NK-92 (cell line): ENCODE data around the gene CEP63.

Experiments
- DNase-seq: peaks from one replicate; lab custom pipeline; 2025; ENCODE audit not compliant: unreplicated experiment; lab: John Stamatoyannopoulos, UW

The CEP63 gene

DNA sequence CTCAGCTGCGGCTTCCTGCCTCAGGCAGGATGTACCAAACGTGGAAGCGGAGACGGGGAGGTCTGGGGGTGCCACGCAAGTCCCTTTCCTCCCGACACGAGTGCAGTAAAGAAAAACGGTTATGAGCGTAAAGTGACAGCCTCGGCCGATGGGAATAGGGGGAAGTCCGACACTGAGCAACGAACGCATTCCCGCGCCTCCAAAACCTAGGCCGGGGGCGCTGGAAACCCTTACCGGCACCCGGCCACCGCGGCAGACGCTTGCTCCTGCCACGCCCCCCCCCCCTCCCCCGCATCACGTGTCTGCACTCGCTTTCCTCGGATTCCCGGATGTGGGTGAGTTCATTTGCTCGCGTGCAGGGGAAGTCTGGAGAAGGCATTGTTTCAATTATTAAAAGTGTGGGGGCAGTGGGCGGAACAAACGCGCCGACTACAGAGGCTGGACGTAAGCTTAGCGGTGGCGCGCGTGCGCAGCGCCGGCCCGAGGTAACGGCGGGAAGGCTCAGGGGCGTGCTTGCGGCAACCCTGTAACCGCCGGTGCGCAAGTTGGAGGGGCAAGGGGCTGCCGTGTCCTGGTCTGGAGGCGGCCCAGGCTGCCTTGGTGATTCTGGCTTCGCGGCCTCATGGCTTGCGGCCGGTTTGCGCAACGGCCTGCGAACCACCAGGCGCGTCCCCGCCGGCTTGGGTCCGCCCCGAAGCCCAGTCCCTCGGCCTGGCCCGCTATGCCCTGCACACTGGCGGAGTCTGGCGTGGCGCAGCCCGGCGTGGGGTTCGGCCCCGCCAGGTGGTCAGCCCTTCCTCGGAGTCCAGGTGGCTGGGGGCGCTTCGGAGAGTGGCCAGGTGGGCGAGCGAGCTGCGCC is at the start of gene CEP63, which contains the start of gene ANAPC13:
TSS of gene CEP63 (plus strand) at position 340 of the 859 bp plus-strand sequence. CDS start 9,264 bp downstream, outside the sequence.
TSS of gene ANAPC13 (minus strand) at position 268 of the 859 bp plus-strand sequence. CDS start 3,081 bp downstream, outside the sequence.
- peak; percentile 74 for DNase-seq

DNA sequence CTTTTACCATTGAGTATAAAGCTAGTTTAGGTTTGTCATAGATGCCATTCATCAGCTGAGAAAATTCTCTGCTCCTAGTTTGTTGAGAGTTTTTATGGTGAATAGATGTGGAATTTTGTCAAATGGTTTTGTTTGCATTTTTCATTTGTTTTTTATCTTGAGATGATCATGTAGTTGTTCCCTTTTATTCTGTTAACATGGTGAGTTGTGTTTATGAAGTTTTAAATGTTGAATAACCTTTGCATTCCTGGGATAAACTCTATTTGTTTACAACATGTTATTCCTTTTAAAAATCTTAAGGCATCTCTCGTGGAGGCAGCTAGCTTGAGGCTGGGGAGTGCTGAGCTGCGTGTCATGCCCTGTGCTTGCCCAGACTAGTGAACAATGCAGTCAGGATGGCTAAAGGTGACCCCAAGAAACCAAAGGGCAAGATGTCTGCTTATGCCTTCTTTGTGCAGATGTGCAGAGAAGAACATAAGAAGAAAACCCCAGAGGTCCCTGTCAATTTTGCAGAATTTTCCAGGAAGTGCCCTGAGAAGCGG is 48.6 kb upstream of the CEP63 start:
- DNase-seq, result no peak

DNA sequence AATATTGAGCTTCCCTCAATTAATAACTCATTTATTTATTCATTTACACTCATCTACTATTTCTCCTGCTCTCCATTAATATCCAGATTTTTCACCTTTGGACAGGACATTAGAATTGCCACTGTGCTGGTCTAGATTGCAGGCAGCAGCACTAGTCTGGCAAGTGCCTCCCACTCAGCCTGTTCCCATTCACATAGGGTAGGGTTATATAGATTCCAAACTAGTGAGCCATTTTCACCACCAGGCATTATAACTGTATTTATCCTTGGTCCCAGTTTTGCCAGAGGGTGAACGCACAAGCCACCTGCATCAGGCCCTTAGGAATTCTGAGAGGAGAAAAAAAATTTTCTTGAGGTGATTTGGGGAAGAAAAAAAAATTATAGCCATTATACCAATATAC is 44.5 kb upstream of the CEP63 start:
- no peak for DNase-seq

DNA sequence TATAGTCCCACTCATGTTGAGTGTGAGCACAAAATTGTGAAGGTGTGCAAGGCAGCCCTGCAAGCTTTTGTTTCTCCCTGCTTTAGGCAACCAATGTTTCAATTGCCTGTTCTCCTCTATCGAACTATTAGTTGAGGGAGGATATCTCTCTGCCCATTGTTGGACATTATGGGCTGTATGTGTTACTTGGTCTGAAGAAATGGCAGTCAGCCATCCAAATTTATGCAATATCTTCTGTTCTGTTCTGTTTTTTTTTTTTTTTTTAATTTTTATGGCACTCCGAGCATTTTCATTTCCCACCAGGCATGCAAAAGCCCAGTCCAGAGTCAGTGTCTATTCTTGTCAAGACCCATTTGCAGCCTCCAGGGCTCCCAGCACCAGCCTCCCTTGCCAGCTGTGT is 44.0 kb upstream of the CEP63 start:
- no peak for DNase-seq

DNA sequence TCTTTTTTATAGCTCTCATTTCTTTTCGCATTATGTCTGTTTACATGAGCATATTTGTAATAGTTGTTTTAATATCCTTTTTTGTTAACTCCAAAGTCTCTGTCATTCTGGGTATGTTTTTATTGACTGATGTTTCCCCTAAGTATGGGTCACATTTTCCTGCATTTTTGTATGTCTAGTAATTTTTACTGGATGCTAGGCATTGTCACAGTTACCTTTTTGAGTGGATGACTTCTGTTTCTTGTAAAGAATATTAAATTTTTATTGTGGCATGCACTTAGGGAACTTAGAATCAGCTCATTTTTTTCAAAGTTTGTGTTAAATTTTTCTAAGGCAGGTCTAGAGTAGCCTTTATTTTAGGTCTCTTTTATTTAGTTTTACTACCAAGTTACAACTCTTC is 40.8 kb upstream of the CEP63 start:
- no peak for DNase-seq

DNA sequence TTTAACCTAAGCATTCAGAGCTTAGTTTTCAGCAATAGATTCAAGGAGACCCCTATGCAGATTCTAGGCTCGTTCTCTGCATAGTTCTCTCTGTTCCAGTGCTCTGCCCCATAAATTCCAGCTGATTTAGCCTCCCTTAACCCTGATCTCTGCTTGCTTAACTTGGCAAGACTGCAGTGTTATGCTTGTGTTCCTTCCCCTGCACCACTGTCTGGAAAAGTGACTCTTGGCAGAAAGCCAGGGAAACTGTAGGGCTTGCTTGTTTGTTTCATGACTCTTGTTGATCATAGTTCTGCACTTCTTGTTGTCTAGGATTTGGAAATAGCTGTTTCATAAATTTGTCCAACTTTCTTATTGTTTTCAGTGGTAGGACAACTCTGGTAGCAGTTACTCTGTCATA is 40.2 kb upstream of the CEP63 start:
- no peak for DNase-seq

DNA sequence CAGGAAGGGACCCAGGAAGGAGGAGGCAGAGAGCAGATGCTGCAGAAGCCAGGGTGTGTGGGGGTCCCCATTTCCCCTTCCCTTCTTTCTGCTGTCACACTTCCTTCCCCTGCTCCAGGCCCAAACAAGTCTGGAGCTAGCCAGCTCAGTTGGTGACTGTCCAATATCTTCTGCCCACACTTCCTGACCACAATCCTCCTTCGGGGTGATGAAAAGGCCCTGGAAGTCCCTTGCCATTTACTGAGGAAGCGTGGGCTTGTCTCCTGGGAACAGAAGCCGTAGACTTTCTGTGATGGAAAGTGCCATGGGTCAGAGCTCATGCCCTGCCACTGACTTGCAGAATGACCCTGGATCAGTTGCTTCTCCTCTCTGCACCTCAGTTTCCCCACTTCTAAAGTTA is 39.1 kb upstream of the CEP63 start:
- no peak for DNase-seq

DNA sequence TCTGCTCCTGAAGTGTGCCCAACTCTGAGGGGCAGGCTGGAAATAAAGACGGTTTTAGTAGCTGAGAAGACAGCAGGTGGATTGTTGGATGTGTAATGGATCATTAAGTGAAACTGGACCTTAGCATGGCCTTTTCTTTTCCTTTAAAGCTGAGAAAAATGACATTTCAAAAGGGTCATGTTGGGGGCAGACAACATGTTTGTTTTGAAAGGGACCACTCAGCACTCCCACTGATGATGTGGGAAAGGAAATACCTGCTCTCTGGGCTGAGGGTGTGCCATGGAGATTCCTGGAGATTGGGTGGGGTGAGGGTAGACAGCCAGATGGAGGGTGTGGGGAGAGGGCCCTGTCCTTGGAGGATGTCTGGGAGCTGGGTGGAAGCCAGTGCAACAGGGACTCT is 38.5 kb upstream of the CEP63 start:
- no peak for DNase-seq

DNA sequence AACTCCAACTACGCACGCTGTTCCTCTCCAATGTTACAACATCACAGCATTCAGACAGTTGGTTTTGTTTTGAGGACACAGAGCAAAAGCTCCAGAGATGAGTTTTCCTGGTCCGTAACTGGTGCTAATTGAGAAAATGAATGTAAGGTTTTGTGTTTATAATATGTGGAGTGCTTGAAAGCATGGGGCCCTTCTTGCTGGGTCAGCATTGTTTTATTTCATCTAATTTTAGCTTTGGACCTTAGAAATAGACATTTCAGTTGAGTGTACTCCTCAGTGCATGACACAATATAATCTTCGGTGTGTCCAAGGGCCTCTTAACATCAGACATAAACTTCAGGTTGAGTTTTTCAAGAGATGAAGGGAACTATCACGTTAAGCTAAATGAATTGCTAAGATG is 37.2 kb upstream of the CEP63 start:
- DNase-seq, result no peak

DNA sequence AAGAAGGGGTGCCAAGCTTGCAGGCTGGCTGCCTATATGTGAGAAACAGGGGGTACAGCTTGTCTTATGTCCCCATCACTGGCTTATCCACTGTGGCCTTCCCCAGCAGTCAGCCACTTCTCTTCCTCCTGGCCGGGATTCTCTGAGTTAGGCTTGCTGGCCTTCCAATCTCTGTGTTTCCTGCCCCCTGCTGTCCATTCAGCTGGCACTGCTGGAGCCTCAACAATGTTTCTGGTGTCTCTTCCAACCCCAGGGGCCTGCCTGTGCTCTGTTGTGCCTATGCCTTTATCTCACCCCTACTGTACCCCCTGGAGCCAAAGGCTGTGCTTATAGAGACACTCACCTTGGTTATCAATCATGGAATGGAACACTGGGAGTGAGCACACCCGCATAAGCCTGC is 36.6 kb upstream of the CEP63 start:
- DNase-seq, result no peak

DNA sequence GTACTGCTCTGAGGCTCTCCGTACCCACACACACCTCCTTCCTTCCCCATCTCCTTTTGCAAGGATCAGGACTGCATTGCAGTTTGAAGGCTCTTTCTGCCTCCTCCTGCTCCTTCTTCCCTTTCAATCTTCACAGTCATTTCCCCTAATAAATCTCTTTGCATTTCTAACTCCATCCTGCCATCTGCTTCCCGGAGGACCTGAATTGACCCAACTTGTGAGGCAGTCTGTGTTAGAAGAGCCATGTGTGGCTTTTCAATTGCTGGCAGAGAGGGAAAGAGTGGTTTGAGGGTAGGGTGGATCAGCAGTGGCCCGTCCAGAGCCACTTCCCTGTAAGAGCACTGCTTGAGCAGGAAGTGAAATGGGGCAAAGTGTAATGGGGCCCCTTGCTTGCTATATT is 35.9 kb upstream of the CEP63 start:
- no peak for DNase-seq

DNA sequence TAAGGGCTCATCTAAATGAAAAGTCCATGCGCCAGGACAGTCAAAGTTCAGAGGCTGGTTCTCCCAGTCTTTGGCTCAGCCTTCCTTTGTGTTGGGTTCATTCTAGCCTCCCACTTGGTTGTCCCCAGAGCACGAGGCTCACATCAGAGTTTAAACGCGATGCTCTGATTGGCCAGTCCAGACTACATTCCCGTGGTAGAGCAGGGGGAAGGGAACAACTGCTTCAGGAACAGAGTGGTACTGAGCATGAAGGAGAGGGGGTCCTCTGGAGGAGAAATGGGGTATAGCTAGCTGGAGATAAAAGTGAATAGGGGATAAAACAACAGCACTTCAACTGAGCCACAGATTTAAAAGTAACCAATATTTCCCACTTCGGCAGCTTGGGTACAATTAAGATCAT is 32.2 kb upstream of the CEP63 start:
- no peak for DNase-seq

DNA sequence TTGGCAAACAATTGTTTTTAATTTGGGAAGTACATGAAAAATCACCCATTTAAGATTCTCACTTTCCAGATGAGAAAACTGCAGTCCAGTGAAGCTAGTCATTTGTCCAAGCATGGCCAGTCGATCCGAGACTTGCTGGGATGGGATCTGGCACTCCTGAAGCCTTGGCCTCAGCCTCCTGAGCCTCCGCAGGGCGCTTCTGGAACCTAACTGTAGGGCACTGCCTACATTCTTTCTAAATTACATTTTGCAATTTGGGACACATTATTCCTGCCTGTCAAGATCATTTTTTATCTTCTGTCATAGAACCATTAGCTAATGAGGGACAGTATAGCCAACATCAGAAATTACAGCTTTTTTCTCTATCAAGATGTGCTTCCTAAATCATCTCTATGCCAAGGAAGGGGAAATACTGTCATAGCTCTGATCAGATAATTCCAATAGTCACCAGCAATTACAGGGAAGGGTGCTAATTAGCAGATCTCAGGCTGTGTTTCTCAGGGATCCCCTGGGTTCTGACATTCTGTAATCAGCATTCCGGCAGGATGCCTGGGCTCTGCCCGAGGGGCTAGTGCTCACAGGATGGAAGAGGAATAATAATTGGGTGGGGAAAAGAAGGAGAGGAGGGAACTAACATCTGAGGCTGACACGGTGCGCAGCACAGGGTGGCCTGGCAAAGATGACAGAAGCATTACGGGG is 28.3 kb upstream of the CEP63 start:
- no peak for DNase-seq

DNA sequence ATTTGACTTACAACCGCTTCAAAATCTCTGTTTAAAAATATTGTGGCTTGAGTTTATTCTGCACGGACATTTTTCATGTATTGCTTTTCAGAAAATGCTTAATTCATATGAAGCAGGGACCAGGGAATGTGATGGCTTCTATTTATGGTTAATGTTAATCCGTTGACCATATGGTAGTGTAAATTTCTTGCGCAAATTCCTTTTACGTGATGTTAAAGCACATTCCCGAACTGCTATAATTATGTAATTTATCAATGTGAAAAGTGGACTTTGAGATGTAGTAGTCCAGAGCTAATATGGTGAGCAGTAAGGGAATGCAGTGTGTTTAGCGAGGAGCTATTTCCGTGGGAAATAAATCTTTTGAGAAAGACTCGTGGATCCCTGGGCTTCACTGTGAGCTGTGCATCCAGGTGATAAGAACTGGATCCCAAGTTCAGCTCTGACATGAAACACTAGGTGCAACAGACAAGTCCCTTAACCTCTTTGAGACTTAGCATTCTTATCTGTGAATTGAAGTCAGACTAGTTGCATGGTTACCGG is 27.4 kb upstream of the CEP63 start:
- no peak for DNase-seq

DNA sequence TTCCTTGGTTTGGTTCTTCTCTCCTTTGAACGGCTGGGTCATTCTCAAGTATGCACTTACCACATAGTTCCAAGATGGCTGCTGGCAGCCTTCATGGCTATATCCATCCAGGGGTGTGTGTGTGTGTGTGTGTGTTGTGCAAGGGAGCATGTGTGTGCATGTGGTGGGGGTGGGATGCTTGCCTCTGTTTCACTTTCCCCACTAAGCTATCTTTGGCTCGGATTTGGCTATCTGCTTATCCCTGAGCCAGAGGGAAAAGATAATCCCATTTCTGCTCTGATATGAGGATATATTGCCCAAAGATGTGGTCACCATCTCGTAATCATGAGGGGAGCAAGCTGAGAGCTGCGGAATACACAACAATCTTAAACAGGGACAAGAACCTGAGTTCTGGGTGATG is 26.3 kb upstream of the CEP63 start:
- DNase-seq, result no peak

DNA sequence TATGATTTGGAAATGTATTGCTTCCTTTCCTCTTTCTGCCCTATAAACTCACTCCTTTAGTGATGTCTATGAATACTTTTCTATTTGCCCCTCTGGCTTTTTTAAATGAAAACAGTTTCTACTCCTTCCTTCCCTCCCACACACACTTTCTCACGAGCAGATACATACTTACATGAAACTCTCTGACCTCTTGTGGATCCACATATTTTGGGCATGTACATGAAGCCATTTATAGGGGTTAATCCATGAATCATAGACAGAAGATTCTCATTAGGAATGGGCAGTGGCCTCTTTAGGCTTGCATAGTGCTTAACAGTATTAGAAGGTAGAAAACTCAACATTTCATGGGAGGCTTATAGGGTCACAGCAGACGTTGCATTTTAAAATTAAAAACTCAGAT is 24.9 kb upstream of the CEP63 start:
- no peak for DNase-seq

DNA sequence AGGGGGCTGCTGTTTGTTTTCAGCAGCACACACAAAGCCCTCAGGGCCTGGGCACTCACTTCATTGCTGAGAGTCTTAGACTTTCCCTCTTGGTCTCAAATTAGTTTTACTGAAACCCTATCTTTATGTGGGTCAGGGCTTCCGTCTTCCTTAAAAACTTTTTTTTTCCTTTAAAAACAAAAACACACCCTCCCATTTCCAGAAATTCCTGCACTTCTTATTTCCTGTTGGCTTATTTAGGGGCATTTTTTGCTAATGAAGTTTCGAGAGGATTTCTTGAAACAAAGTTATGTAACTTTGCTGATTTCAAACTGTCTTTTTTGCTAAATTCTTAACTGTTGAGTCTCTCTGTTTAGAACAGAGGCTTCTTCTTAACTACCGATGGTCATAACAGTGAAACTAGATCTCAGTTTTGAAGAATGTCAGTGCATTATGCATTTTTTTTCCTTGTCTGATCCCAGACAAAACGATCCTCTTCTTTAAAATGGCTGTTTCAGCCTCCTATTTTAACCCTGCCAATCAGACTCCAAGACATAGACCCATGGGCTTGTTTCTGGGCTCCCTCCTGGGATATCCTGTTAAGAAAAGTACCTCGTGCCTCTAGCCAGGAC is 23.4 kb upstream of the CEP63 start:
- DNase-seq, result no peak

DNA sequence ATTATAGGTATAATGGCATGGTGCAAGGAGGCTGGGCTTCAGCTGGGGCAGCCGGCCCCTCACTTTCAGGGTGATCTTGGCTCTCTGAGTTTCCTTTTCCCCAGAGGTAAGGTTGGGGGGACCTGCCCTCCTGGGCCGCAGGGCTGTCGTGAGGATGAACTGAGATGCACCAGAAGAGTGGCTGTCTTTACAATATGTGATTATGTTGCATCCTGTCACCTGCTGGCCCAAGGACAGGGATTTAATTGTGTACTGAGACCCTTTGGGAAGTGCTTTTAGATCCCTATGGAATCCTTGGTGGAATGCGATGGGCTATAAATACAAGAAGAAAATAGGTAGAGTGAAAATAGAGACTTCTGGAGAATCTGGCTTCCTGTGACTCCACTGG is 22.2 kb upstream of the CEP63 start:
- no peak for DNase-seq

DNA sequence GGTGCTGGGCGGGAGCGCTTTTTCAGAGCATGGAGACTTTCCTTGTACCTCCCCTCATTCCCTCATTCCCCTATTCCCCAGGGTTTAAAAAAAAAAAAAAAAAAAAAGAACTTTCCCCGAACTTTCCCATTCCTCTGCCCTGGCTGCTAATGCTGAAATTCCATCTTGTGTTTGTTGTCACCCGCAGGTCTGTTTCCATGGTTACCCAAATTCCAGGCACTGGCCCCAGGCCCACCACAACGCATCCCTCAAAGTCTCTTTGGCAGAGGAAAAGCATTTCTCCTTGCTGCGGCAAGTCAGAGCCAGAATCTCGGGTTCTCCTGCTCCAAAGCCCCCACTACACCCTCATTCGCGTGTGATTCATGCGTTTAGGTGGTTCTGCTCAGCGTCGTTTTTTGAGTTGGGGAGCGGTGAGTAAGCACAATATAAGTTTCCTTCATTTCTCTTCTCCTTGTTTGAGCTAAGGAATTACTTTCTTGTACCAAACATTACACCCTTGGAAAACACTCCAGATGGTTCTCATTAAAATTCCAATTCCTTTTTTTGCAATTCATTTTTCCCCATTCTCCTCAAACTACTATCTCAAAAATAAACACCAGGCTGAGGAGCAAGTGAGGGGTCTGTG is 21.7 kb upstream of the CEP63 start:
- DNase-seq, result no peak

DNA sequence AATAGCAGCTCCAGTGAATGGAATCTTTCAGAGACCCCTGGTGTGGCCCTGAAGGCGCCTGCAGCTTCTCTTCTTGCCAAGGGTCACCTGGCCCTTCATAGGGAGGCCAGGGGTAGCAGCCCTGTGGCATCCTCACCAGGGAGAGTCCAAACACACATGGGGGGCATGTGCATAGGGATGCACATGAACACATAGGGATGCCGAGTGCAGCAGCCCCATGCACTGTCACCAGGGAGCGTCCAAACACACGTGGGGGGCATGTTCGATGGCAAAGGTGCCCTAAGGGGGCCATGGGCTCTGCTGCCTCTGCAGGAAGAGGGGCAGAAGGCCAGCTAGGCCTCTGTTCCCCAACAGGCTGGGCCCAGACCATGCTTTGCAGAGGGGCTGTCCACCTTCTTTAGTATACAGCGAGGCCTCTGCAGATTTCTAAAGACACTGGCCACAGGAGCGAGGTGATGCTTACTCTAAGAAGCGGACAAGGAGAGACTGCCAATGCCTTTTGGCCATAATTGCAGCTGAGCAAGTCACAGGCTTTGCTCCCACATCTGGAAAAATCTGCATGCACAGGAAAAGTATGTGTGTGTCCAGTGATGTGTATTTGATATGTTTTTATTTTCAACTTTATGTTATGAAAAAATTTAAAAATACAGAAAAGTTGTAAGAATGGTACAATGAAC is 21.0 kb upstream of the CEP63 start:
- no peak for DNase-seq
